Cardiac muscle cell (in vitro differentiated cells and primary cell): ENCODE results near the gene SCRN1. TPM values are rescaled to one million over a fixed set of nuclear protein-coding genes. Genes with fewer than 3 reads are reported as not detected.

ENCODE experiments used
- DNase-seq, 2 donors: peaks; one replicate each; pipeline versions ENCODE4 v3.0.0 to v3.0.0-alpha.2; 2010 to 2017; ENCODE audit warnings: low read depth in 1 of 2, low spot score in 1 of 2
- H3K27ac ChIP-seq: fragments of 200-600 bp; sonication (generic); 2 replicates; pipeline ENCODE4 v1.5.1; 2016
- H3K27me3 ChIP-seq: fragments of 200-600 bp; sonication (generic); 2 replicates; pipeline ENCODE4 v1.6.0; 2016; ENCODE audit warnings: control low read depth
- H3K36me3 ChIP-seq: fragments of 200-600 bp; sonication (generic); 2 replicates; pipeline ENCODE4 v1.5.1; 2016; ENCODE audit warnings: control low read depth
- H3K4me1 ChIP-seq: fragments of 200-600 bp; sonication (generic); 2 replicates; pipeline ENCODE4 v1.8.1; 2017; ENCODE audit warnings: low read depth, mild to moderate bottlenecking, mixed run types
- H3K4me3 ChIP-seq: fragments of 200-600 bp; sonication (generic); 2 replicates; pipeline ENCODE4 v1.5.1; 2016; ENCODE audit warnings: mild to moderate bottlenecking
- H3K9me3 ChIP-seq: fragments of 200-600 bp; sonication (generic); 2 replicates; pipeline ENCODE4 v1.5.1; 2017; ENCODE audit warnings: low read depth, mild to moderate bottlenecking, control low read depth
- polyA plus RNA-seq: library from polyadenylated mRNA; unstranded; fragments of >200 nt; fragmentation: Nextera tagmentation; extraction: Ambion mirVana; gene quantifications from 2 replicates; pipeline ENCODE4 v1.2.1, GENCODE V29; 2016
- total RNA-seq: library from RNA; depleted of rRNA; stranded (reverse); fragments of >200 nt; gene quantifications from 2 replicates; pipeline ENCODE4 v1.2.3, GENCODE V29; 2016
- TF ChIP-seq, protein P1 (sequence below): IDR thresholded peaks from 2 replicates; pipeline ENCODE4 v1.5.1; 2012; ENCODE audit warnings: low read depth, mild to moderate bottlenecking, low read length

SCRN1 gene
- total and polyA plus RNA-seq, 2 experiments from 2014 or later = 34.3 to 48.2 TPM

DNA sequence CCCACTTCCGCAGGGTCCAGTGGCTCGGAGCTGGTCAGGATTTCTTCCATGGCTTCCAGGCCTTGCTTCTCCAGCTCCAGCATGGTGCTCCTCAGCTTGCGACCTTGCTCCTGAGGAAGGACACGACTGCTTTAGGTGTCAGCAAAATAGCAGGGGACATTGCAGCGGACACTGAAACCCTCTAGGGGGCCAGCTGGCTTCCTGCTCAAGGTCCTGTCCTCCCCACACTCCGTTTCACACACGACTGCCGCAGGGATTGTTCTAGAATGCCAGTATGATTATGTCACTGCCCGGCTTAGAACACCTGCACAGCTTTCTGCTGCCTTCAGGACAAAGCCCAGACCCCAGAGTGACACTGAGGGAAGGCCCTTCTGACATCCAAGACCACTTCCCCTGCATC lies 65.6 kb downstream of the SCRN1 start:
- Histone ChIP-seq H3K27me3 (no peaks in the 10 kb centered on the region), H3K36me3 (peaks cover 8% of the 10 kb centered on the region), H3K4me1 (no peaks in the 10 kb centered on the region), H3K27ac (no peak overlapping the region), H3K4me3 (no peak overlapping the region), H3K9me3 (no peaks in the 10 kb centered on the region)
- peak in 1 of 2 donors; percentile 25 for DNase-seq
- TF ChIP-seq, protein P1, sequence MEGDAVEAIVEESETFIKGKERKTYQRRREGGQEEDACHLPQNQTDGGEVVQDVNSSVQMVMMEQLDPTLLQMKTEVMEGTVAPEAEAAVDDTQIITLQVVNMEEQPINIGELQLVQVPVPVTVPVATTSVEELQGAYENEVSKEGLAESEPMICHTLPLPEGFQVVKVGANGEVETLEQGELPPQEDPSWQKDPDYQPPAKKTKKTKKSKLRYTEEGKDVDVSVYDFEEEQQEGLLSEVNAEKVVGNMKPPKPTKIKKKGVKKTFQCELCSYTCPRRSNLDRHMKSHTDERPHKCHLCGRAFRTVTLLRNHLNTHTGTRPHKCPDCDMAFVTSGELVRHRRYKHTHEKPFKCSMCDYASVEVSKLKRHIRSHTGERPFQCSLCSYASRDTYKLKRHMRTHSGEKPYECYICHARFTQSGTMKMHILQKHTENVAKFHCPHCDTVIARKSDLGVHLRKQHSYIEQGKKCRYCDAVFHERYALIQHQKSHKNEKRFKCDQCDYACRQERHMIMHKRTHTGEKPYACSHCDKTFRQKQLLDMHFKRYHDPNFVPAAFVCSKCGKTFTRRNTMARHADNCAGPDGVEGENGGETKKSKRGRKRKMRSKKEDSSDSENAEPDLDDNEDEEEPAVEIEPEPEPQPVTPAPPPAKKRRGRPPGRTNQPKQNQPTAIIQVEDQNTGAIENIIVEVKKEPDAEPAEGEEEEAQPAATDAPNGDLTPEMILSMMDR = no peak

DNA sequence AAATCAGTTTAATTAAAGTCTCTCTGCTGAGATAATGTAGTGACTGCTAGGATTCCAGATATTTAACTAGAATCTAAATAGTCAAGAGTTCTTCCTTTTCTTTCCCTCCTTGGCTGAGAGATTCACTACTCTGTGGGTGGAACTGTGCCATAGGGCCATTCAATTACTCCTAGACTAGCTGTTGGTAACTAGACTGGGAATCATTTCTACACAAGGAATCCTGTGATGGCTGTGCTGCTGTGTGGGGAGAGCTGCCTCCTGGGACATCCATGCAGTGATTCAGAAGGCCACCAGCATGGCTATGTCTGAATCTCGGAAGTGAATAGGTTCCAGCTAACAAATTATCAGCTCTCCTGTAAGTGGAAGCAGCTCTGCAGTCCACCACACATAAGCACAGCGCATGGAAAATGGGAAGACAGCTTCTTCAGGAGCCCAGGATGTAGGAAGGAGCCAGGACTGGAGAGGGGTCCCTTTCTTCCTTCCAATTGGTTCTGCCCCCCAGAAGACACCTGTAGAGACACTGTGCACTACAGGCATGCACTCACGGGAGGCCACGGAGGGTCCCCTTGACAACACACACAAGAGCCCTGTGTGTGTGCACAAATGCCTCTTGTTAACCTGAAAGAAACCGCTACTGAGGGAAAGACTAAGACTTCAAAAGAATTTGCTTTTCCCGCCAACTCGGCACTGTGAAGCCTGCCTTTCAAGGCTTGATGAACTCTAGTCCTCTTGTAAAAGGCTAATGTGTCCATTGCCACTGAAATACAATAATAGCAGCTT lies 66.5 kb downstream of the SCRN1 start:
- no peaks in the 10 kb centered on the region for H3K4me1 ChIP-seq
- peaks cover 8% of the 10 kb centered on the region for H3K36me3 ChIP-seq
- no peak overlapping the region for H3K27ac ChIP-seq
- H3K9me3 ChIP-seq = no peaks in the 10 kb centered on the region
- H3K4me3 ChIP-seq = no peak overlapping the region
- DNase-seq = no peak
- TF ChIP-seq, protein P1 = no peak
- H3K27me3 ChIP-seq = no peaks in the 10 kb centered on the region

DNA sequence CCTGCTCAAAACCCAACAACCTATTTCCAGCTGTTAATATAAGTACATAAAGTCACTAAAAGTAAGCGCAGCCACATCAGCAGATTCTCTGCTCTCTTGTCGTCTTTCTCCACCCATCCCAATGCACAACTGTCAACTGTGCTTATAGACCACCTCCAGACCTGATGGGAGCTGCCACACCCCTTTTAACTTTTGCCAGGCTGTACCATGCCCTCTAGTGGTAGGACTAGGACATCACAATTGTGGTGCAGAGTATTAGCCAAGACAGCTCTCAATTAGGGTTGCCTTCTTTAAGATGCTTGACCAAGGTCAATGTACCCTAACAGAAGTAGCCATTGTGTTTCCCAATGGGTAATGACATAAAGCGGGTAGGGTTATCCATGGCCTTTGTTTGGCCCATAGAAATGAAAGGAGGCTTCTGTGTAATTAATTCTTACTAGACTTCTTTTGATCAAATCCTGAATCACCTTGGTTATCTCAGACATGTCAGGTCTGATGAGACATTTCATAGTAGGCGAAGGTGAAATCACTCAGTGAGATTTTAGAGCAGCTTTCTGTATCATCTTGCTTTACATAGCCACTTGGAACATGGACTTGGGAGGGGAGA lies 68.1 kb downstream of the SCRN1 start:
- peaks cover 8% of the 10 kb centered on the region for H3K36me3 ChIP-seq
- H3K4me3 ChIP-seq = no peak overlapping the region
- H3K27ac ChIP-seq = no peak overlapping the region
- no peaks in the 10 kb centered on the region for H3K9me3 ChIP-seq
- TF ChIP-seq, protein P1 = peak; percentile 91
- H3K4me1 ChIP-seq = no peaks in the 10 kb centered on the region
- H3K27me3 ChIP-seq = no peaks in the 10 kb centered on the region
- peak; percentile 68 to 75 for DNase-seq

DNA sequence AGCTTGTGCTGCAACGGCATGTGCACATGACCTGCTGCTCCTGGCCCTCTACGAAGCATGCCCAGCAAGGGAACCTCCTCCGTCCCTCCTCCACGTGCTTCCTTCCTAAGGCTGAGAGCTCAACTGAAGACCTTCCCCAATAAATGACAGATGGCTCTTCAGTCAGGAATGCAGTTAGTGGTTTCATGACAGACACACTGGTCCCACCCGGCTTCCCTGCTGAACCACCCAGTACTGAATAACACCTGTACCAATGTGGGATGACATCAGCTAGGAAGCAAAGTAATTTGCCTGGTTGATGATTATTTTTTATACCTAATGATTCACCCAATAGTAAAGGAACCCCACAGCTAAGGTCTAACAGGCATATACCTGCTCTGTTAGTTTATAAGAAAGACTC lies 69.1 kb downstream of the SCRN1 start:
- TF ChIP-seq, protein P1 = no peak
- DNase-seq = no peak
- H3K27ac ChIP-seq = no peak overlapping the region
- no peak overlapping the region for H3K4me3 ChIP-seq
- H3K4me1 ChIP-seq = peaks cover 5% of the 10 kb centered on the region
- no peaks in the 10 kb centered on the region for H3K9me3 ChIP-seq
- no peaks in the 10 kb centered on the region for H3K27me3 ChIP-seq
- peaks cover 8% of the 10 kb centered on the region for H3K36me3 ChIP-seq

DNA sequence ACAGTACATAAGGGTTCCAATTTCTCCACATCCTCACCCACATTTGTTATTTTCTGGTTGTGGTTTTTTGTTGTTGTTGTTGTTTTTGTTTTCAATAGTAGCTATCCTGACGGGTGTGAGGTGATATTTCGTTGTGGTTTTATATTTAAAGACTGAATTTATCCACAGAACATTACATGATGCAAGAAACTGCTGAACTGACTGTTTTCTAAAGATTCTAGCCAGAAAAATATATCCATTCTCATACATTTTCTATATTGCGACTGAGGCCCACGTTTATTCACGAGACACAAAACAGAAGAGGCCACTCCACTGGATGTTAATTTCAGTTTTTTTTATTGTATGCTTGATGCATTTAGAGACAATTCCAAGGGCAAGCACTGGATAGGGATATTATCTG lies 69.8 kb downstream of the SCRN1 start:
- H3K4me3 ChIP-seq = no peak overlapping the region
- H3K4me1 ChIP-seq = peaks cover 8% of the 10 kb centered on the region
- H3K27ac ChIP-seq = no peak overlapping the region
- TF ChIP-seq, protein P1 = no peak
- DNase-seq = no peak
- no peaks in the 10 kb centered on the region for H3K9me3 ChIP-seq
- peaks cover 8% of the 10 kb centered on the region for H3K36me3 ChIP-seq
- no peaks in the 10 kb centered on the region for H3K27me3 ChIP-seq
